OCI-LY7 (cell line): ENCODE results near the gene NFE2L1.

Experiments
- EZH2phosphoT487 ChIP-seq: fragments of 200-600 bp; sonication (generic); IDR thresholded peaks from 2 replicates; pipeline ENCODE4 v1.6.1; 2018; ENCODE audit warnings: low read depth, borderline replicate concordance, mild to moderate bottlenecking, mixed run types, antibody characterized with exemption, low read length, moderate library complexity, mixed read lengths
- TF ChIP-seq, protein P1 (sequence below): fragments of 200-600 bp; sonication (generic); conservative IDR thresholded peaks from 2 replicates; pipeline ENCODE4 v1.5.1; 2014; ENCODE audit warnings: mild to moderate bottlenecking, antibody characterized with exemption, low read length, moderate library complexity, mixed read lengths

DNA sequence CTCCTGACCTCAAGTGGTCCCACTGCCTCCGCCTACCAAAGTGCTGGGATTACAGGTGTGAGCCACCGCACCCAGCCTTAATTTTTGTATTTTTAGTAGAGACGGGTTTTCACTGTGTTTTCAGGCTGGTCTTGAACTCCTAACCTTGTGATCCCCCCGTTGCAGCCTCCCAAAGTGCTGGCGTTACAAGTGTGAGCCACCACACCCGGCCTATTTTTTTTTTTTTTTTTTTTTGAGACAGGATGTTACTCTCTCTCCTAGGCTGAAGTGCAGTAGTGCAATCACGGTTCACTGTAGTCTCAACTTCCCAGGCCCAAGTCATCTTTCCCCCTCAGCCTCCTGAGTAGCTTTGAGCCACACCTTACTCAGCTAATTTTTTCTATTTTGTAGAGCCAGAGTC is 56.3 kb downstream of the NFE2L1 start:
- TF ChIP-seq, protein P1, sequence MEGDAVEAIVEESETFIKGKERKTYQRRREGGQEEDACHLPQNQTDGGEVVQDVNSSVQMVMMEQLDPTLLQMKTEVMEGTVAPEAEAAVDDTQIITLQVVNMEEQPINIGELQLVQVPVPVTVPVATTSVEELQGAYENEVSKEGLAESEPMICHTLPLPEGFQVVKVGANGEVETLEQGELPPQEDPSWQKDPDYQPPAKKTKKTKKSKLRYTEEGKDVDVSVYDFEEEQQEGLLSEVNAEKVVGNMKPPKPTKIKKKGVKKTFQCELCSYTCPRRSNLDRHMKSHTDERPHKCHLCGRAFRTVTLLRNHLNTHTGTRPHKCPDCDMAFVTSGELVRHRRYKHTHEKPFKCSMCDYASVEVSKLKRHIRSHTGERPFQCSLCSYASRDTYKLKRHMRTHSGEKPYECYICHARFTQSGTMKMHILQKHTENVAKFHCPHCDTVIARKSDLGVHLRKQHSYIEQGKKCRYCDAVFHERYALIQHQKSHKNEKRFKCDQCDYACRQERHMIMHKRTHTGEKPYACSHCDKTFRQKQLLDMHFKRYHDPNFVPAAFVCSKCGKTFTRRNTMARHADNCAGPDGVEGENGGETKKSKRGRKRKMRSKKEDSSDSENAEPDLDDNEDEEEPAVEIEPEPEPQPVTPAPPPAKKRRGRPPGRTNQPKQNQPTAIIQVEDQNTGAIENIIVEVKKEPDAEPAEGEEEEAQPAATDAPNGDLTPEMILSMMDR: no peak
- no peak for TF ChIP-seq EZH2phosphoT487
